AG08396 (cell line): Measurements from ENCODE around the gene APOE.
A peak's percentile ranks its signal among the peaks of the same experiment; 100 is the strongest.
"Not testable (repeated sequence)": the region's sequence is repeated elsewhere in the genome, so short reads cannot be mapped to it uniquely, and the experiment has no call there.

Source experiments
- DNase-seq: peaks from one replicate; pipeline ENCODE4 v3.0.0; 2012; ENCODE audit warnings: low spot score, mixed read lengths

Gene APOE

GRCh38 chr19:44909775-44910174 is 4.2 kb downstream of the APOE start:
- DNase-seq, result no peak

- DNase-seq, result not testable (repeated sequence)
Observed at GRCh38 chr19:44911896-44912295, 6.3 kb downstream of the APOE start.

GRCh38 chr19:44912854-44913253 is 7.3 kb downstream of the APOE start:
- no peak for DNase-seq

GRCh38 chr19:44913512-44914432 is 8.2 kb downstream of the APOE start:
- not testable (repeated sequence) for DNase-seq

- peak; percentile 93 for DNase-seq
Observed at GRCh38 chr19:44914433-44915206, 9.0 kb downstream of the APOE start, which contains the start of gene APOC1. APOC1 (plus strand) TSS chr19:44914608; CDS start chr19:44914892, 284 bp downstream.

GRCh38 chr19:44924243-44924725 is 18.7 kb downstream of the APOE start:
- DNase-seq, result no peak

- peak; percentile 55 for DNase-seq
Observed at GRCh38 chr19:44925114-44925891, 19.7 kb downstream of the APOE start.

GRCh38 chr19:44926245-44927077 is 20.9 kb downstream of the APOE start:
- not testable (repeated sequence) for DNase-seq

- DNase-seq, result peak; percentile 61
Observed at GRCh38 chr19:44927746-44928145, 22.1 kb downstream of the APOE start.

GRCh38 chr19:44930088-44930487 is 24.5 kb downstream of the APOE start:
- no peak for DNase-seq

- no peak for DNase-seq
Observed at GRCh38 chr19:44931541-44931940, 25.9 kb downstream of the APOE start.

- no peak for DNase-seq
Observed at GRCh38 chr19:44939668-44940067, 34.1 kb downstream of the APOE start.

GRCh38 chr19:44942067-44942571 is 36.5 kb downstream of the APOE start, which contains the start of gene APOC4:
APOC4 (plus strand) TSS chr19:44942237; CDS start chr19:44942278, 41 bp downstream.
- DNase-seq, result no peak

GRCh38 chr19:44943801-44944249 is 38.2 kb downstream of the APOE start:
- no peak for DNase-seq

- no peak for DNase-seq
Observed at GRCh38 chr19:44947041-44947581, 41.5 kb downstream of the APOE start.

- DNase-seq, result no peak
Observed at GRCh38 chr19:44948237-44948636, 42.6 kb downstream of the APOE start.

- DNase-seq, result no peak
Observed at GRCh38 chr19:44948763-44949374, 43.3 kb downstream of the APOE start.

- DNase-seq, result no peak
Observed at GRCh38 chr19:44949550-44949949, 44.0 kb downstream of the APOE start.
